Mesodermal cell (in vitro differentiated cells): ENCODE data around the gene INSYN2B.

Source experiments
- H3K27ac ChIP-seq: 2 replicates; pipeline ENCODE4 v1.7.0; 2013; ENCODE audit warnings: mild to moderate bottlenecking, low read depth, low read length, moderate library complexity; ENCODE audit not compliant: severe bottlenecking
- H3K36me3 ChIP-seq: 2 replicates; pipeline ENCODE4 v1.7.1; 2013; ENCODE audit warnings: mild to moderate bottlenecking, low read length, moderate library complexity; ENCODE audit not compliant: control insufficient read depth, insufficient read depth
- H3K4me1 ChIP-seq: one replicate; pipeline ENCODE4 v1.7.1; 2013; ENCODE audit warnings: mild to moderate bottlenecking, low read length; ENCODE audit not compliant: insufficient read depth, control insufficient read depth, poor library complexity, severe bottlenecking
- H3K4me3 ChIP-seq: 2 replicates; pipeline ENCODE4 v1.7.0; 2013; ENCODE audit warnings: low read length, control low read depth, mild to moderate bottlenecking; ENCODE audit not compliant: insufficient read depth, poor library complexity, severe bottlenecking; ENCODE audit errors: extremely low read depth
- H3K9me3 ChIP-seq: 2 replicates; pipeline ENCODE4 v1.7.1; 2013; ENCODE audit warnings: mild to moderate bottlenecking, low read length, moderate library complexity; ENCODE audit not compliant: control insufficient read depth
- WGBS, 2 experiments: methylation state at CpG; one replicate each; pipeline ENCODE4 v1.1.5; 2013; ENCODE audit warnings: missing lambda C conversion rate in 2 of 2; ENCODE audit not compliant: insufficient coverage in 2 of 2; 5-methylcytosine and 5-hydroxymethylcytosine counted together

Gene INSYN2B

GRCh38 chr5:169999621-170000020 is 19.3 kb upstream of the INSYN2B start:
- peaks cover 3% of the 10 kb centered on the region for H3K4me1 ChIP-seq
- no peaks in the 10 kb centered on the region for H3K9me3 ChIP-seq
- H3K27ac ChIP-seq, result no peak overlapping the region
- 79 to 100% methylated on average over 1 to 3 of the region's 3 CpGs for WGBS, 2 experiments
- H3K36me3 ChIP-seq, result no peaks in the 10 kb centered on the region
- no peak overlapping the region for H3K4me3 ChIP-seq

DNA sequence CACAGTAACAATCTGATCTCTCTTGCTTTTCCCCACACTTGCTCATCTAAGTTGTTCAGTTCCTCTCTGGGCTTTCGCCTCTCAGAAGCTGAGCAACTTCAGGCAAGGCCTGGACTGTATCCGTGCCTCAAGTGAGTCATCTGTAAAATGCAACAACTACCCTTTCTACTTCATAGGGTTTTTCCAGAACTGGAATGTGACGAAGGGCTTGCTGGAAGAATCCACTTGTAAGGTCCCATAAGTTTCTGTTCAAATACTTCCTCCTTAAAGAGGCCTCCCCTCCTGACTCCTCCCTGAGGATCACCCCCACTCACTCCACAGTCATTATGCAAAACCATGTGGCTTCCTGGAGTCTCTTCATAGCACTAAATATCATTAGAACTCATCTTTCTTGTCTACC is 17.5 kb upstream of the INSYN2B start:
- no peaks in the 10 kb centered on the region for H3K36me3 ChIP-seq
- H3K27ac ChIP-seq, result no peak overlapping the region
- peaks cover 5% of the 10 kb centered on the region for H3K4me1 ChIP-seq
- no peaks in the 10 kb centered on the region for H3K9me3 ChIP-seq
- H3K4me3 ChIP-seq, result no peak overlapping the region
- 92 to 100% methylated on average over 3 of the region's 3 CpGs for WGBS, 2 experiments

DNA sequence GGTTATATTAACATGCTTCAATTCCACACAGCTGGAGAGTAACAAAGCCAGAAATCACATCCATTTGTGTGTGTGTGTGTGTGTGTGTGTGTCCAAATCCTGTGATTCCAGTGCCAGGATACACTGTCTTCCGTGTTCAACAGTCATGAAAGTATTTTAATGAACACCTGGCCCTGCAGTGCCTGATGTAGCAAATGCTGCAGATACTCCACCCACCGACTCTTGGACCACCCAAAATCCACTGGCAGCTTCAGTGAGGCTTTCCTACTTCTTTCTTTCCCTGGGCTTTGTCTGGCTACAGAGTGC is 13.1 kb upstream of the INSYN2B start:
- H3K4me1 ChIP-seq, result peaks cover 5% of the 10 kb centered on the region
- no peak overlapping the region for H3K27ac ChIP-seq
- WGBS, 2 experiments, result 83 to 100% methylated on average over 1 to 2 of the region's 2 CpGs
- no peak overlapping the region for H3K4me3 ChIP-seq
- no peaks in the 10 kb centered on the region for H3K9me3 ChIP-seq
- H3K36me3 ChIP-seq, result no peaks in the 10 kb centered on the region

GRCh38 chr5:169992789-169993484 is 12.6 kb upstream of the INSYN2B start:
- 100% methylated on average over 2 of the region's 2 CpGs; no CpG with 5 or more reads in 1 of the 2 experiments for WGBS, 2 experiments
- H3K9me3 ChIP-seq, result no peaks in the 10 kb centered on the region

DNA sequence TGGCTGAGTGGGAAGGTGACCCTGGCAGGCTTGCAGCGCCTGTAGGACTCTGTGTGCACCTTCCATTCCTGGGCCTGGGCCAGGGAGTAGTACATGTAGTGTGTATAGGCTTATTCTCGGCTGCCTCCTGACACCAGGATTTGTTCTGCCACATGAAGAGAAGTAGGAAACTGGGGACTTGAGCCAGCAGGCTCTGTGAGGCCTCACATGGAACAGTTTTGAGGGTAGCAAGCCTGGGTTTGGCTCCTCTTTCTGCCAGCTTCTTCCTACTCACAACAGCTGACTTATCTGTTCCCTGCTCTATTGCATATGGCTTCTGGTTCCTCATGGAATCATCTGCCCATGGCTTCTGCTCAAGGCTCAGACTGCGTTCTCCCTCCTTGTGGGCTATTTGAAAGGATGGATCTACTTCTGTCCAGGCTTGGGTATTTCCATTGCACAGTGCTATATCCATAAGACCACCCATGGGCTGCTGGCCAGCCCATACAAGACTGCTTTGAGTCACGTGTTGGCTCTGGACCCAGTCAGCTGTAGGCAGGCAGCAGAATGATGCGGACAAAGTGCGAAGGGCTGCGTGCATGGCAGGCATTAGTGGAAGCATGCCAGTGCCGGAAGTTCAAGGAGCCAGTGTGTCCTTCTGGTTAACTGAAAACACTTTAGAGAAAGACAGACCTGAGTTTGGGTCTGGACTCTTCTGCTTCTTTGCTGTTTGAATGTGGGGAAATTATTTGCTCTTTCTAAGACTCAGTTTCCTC is 11.0 kb upstream of the INSYN2B start:
- H3K36me3 ChIP-seq, result no peaks in the 10 kb centered on the region
- no peaks in the 10 kb centered on the region for H3K9me3 ChIP-seq
- H3K27ac ChIP-seq, result no peak overlapping the region
- WGBS, 2 experiments, result 95 to 96% methylated on average over 7 of the region's 8 CpGs
- no peak overlapping the region for H3K4me3 ChIP-seq
- peaks cover 4% of the 10 kb centered on the region for H3K4me1 ChIP-seq

More at GRCh38 chr5:169992789-169993484, 12.6 kb upstream of the INSYN2B start:
- Histone ChIP-seq H3K4me3 (no peak overlapping the region), H3K36me3 (no peaks in the 10 kb centered on the region), H3K27ac (no peak overlapping the region), H3K4me1 (peaks cover 4% of the 10 kb centered on the region)

GRCh38 chr5:169989365-169989764 is 9.1 kb upstream of the INSYN2B start:
- Histone ChIP-seq H3K4me3 (no peak overlapping the region), H3K4me1 (peaks cover 4% of the 10 kb centered on the region), H3K36me3 (no peaks in the 10 kb centered on the region), H3K27ac (no peak overlapping the region), H3K9me3 (no peaks in the 10 kb centered on the region)
- 88 to 93% methylated on average over 1 of the region's 1 CpG for WGBS, 2 experiments

GRCh38 chr5:169988947-169989346 is 8.7 kb upstream of the INSYN2B start:
- Histone ChIP-seq H3K27ac (no peak overlapping the region), H3K4me1 (peaks cover 4% of the 10 kb centered on the region), H3K4me3 (no peak overlapping the region), H3K9me3 (no peaks in the 10 kb centered on the region), H3K36me3 (no peaks in the 10 kb centered on the region)
- no CpG with 5 or more reads among the region's 1 CpG for WGBS, 2 experiments

GRCh38 chr5:169988206-169988605 is 7.9 kb upstream of the INSYN2B start:
- Histone ChIP-seq H3K4me1 (peaks cover 4% of the 10 kb centered on the region), H3K9me3 (no peaks in the 10 kb centered on the region), H3K27ac (no peak overlapping the region), H3K36me3 (no peaks in the 10 kb centered on the region), H3K4me3 (no peak overlapping the region)
- WGBS, 2 experiments, result no CpG with 5 or more reads among the region's 4 CpGs

DNA sequence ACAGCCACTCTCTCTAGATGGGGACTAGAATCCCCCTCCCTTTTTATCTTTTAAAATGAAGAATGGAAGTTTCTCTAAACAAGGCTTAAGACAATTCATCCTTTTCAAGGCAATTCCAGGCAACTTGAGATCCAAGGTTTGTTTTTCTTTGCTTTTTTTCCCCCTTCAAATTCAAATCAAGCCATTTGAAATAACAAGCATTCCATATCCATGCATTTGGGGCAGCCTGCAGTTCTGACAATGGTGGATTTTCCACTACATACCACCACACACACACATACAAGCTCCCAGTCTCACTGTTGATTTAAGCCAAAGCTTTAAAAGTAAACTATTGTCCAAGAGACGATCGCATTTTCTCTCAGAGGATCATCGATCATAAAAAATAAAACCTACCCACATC is 424 bp downstream of the INSYN2B start:
- no peaks in the 10 kb centered on the region for H3K9me3 ChIP-seq
- H3K36me3 ChIP-seq, result no peaks in the 10 kb centered on the region
- peak overlapping the region; percentile 49 for H3K4me3 ChIP-seq
- H3K27ac ChIP-seq, result peak overlapping the region; percentile 58
- WGBS, 2 experiments, result 7 to 17% methylated on average over 3 of the region's 3 CpGs
- peaks cover 22% of the 10 kb centered on the region for H3K4me1 ChIP-seq

DNA sequence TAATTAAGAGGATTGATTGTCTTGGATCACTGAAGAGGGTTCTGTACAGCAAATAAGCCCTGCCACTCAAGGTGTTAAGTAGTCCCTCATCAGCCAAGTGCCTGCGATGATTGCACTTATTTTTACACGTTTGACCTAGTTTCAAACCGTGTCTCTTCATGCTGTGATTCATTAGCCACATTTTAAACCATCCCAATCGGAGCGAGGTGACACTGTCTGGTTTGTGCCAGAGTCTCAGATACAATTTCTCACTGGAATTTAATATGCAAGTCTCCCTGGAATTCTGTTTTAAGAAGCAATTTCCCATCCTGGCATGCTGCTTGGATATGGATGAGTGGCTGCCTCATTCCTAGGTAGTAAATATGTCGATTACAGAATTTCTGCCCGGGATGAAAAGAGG is 1.6 kb downstream of the INSYN2B start:
- peaks cover 22% of the 10 kb centered on the region for H3K4me1 ChIP-seq
- no peak overlapping the region for H3K27ac ChIP-seq
- H3K4me3 ChIP-seq, result peak overlapping the region; percentile 49
- H3K36me3 ChIP-seq, result no peaks in the 10 kb centered on the region
- WGBS, 2 experiments, result 66 to 67% methylated on average over 5 to 6 of the region's 7 CpGs
- H3K9me3 ChIP-seq, result no peaks in the 10 kb centered on the region
